Measurements from ENCODE around the gene MIA.
A peak's percentile ranks its signal among the peaks of the same experiment; 100 is the strongest.
"Not testable (repeated sequence)": the region's sequence is repeated elsewhere in the genome, so short reads cannot be mapped to it uniquely, and the experiment has no call there.

Gene MIA

DNA sequence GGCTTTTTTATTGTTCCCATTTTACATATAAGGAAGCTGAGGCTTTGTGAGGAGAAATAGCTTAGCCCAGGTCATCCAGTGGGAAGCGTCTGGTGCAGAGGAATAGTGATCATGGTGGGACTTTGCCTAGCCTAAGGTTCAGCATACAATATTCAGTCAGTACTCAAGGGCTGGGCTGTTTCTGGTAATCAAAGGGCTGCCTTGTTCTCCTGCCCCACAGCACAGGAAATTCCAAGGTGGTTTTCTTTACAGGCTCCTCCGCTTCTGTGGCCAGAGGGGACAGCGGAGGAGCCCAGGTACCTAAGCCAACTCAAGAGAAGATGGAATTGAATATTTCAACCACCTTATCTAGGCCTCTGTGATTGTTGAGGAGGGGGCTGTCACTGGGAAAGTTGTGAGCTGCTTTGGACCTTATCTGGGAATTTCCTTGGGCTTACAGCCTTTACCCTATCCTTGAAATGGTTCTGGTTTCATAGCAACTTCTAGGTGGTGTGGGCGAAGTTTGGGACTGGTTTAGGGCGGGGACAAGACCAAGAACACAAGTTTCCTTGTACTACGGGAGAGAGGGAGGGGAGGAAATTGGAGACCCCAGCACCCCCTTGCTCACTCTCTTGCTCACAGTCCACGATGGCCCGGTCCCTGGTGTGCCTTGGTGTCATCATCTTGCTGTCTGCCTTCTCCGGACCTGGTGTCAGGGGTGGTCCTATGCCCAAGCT, at the start of gene MIA:
Gene MIA, plus strand, starts transcription at position 606 of the 716 bp plus-strand sequence. Its CDS starts 22 bp downstream, at position 628.
- DNase-seq (ENCODE audit: low read depth) = no peak

DNA sequence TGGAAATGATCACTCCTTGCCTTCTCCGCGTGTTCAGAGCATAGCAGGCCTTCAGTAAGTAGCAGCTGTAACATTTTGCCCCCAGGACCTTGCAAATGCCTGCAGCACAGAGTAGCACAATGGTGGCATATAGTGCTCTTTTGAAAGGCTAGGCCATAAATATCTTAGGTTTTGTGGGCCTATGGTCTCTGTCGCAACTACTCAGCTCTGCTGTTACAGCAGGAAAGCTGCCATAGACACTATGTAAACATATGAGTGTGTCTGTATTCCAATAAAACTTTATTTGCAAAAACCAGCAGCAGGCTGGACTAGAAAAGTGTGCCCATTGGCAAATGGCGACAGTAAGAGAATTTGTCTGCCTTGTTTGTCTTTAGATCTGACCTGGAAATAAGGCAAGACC, 49.0 kb upstream of the MIA start:
- no peak for DNase-seq (ENCODE audit: low read depth)

- DNase-seq (ENCODE audit: low read depth) = not testable (repeated sequence)
Observed at GRCh38 chr19:40730065-40730464, 45.3 kb upstream of the MIA start.

GRCh38 chr19:40732304-40732703, 43.0 kb upstream of the MIA start:
- not testable (repeated sequence) for DNase-seq (ENCODE audit: low read depth)

DNA sequence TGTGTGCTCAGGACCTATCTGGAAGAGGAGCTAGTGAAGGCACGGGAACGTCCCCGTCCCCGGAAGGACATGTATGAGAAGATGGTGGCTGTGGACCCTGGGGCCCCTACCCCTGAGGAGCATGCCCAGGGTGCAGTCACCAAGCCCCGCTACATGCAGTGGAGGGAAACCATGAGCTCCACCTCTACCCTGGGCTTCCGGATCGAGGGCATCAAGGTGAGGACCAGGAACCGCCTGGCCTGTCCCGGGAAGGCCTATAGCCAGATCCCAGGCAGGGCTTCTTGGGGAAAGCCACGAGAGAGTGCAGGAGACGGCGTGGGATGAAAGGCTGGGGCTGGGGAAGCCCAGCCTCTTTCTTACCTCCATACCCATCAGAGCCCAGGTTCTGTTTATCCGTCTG, 42.2 kb upstream of the MIA start:
- DNase-seq (ENCODE audit: low read depth) = no peak

- DNase-seq (ENCODE audit: low read depth) = no peak
Observed at GRCh38 chr19:40735013-40735771, 40.1 kb upstream of the MIA start.

DNA sequence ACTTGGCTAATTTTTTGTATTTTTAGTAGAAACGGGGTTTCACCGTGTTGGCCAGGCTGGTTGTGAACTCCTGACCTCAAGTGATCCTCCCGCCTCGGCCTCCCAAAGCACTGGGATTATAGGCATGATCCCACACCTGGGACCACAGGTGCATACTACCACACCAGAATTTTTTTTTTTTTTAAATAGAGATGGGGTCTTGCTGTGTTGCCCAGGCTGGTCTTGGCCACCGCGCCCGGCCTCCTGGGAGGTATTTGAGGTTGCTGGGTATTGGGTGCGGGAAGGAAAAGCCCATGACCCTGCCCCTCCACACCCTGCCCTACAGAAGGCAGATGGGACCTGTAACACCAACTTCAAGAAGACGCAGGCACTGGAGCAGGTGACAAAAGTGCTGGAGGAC, 38.7 kb upstream of the MIA start:
- no peak for DNase-seq (ENCODE audit: low read depth)

- DNase-seq (ENCODE audit: low read depth) = no peak
Observed at GRCh38 chr19:40737102-40737644, 38.1 kb upstream of the MIA start.

GRCh38 chr19:40739030-40739839, 36.1 kb upstream of the MIA start:
- no peak for DNase-seq (ENCODE audit: low read depth)

DNA sequence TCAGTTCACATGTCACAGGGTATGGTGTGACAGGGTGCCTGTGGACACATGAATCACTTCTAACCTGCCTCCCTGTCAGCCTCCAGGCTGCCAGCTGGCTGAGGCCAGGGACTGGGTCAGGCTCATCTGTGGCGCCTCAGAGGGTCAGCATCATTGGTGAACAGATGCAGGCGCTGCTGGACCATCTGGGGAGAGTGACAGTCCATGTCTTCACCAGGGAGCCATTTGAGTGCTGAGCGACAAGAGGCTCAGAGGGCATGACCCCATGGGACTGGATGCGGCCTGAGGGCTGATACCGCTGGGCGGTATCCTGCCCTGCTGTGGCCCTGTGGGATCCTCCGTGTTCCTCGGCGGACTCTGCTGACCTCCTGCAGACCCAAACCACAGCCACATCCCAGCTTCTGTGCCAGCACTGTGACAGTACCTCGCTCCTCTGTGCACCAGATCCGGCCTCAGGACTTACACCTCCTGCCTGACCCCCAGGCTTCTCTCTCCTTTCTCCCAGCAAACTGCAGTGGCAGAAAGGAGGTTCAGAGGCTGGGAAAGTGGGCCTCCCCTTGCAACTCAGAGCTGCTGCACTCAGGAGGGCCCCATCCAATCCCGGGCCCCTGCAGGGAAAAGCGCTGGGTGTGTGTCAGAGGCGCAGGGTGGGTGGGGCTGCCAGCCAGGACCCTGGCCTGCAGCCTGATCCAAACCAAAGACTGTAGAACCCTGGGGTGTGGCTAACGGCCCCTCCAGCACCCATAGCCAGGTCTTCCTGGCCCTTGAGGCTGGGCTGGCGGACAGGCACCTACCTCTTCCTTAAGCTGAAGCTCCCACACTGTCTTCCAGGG, 35.2 kb upstream of the MIA start:
- no peak for DNase-seq (ENCODE audit: low read depth)

DNA sequence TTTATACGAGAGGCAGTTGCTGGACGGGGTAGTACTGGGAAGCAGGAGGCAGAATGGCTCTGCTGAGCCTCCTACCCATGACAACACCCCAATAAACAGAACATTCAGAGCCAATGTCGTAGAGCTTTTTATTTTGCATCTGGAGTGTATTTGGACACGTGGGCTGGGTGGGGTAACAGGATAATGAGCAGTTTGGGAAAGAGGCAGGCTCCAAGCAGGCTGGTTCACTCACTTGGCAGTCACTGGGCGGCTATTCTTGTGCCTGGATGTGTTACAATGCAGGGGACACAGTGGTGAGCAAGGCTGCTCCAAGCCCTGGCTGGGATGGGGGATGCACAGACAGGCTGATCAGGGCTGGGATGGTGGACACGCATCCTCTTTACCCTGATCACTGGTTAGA, 34.6 kb upstream of the MIA start:
- no peak for DNase-seq (ENCODE audit: low read depth)

DNA sequence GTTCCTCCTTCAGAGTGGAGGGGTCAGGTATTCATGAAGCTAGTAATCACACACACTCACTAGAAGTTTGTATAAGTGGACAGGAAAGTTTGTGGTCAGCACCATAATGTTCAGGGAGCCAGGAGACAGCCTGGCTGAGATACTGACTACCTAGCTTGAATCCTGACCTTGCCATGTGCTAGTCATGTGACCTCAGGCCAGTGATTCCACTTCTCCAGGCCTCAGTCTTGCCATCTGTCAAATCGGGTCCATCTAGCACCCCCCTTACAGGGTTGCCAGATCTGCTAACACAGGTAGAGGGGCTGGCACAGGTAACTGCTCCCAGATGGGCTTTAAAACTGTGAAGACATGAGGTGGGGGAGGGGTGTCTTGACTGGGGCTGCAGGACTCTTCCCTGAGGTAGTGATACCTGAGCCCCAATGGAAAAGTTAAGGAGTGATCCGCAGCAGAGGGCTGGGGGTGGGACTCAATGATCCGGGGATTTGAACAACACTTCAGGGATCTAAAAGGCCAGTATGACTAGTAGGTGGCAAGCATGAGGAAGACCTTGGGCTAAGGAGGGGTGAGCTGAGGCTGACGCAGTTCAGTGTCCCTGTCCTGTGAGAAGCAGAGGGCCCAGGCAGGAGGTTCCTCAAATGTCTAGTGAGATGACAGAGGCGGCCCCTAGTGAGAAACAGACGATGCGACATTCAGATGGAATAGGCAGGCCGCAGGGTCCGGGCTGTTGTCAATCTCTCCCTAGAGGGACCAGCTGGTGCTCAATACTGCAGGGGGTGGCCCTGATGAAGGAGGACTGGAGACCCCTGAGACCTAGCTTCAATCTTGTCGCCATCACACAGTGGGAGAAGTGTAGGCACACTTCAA, 33.6 kb upstream of the MIA start:
- no peak for DNase-seq (ENCODE audit: low read depth)

DNA sequence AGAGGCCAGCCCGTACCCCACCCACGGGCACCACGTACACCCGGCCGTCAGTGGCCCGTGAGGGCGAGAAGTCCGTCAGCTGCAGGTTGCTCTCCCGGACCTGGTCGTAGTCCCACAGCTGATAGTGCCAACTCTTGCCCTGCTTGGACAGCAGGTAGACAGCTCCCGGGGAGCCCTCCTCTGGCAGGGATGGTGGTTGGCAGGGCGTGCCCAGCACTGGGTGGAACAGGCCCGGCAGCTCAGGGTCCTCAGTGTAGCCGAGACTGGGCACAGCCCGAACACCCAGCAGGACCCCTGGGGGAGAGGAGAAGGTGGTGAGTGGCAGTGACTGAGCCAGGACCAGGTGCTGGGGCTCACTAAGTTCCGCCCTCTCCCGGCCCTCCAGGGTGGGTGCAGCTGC, 32.8 kb upstream of the MIA start:
- no peak for DNase-seq (ENCODE audit: low read depth)

DNA sequence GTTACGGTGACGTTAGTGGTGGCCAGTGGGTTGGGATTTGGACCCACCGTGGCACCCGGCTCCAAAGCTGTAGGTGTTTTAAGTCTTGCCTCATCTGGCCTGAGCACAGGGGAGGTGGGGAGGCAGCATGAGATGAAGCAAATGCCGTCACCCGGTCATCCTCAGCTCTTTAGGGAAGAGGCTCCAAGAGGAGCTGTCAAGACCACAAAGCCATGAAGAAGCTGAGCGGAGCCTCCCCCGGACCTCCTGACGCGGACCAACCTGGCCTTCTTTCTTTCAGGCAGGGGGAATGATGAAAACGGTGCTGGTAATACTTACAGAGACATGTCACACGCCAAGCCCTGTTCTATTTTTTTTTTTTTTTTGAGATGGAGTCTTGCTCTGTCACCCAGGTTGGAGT, 32.4 kb upstream of the MIA start:
- no peak for DNase-seq (ENCODE audit: low read depth)

DNA sequence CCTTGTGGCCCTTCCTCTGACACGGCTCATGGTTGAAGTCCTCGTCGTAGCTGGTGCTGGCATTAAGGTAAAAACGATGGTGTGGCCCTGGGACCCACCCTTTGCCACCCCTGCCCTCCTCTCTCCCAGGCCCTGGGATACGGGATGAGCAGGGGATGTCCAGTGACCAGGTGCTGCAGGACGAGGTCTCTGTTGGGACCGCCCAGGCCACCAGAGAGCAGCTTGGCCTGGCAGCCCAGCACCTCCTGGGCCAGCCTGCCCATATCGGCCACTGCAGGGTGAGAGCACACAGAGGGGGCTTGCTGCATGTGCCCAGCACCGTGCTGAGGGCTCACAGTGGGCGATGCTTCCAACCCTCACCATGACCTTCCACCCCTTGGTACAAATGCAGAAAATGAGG, 31.4 kb upstream of the MIA start:
- no peak for DNase-seq (ENCODE audit: low read depth)

- DNase-seq (ENCODE audit: low read depth) = no peak
Observed at GRCh38 chr19:40744554-40745401, 30.5 kb upstream of the MIA start.

DNA sequence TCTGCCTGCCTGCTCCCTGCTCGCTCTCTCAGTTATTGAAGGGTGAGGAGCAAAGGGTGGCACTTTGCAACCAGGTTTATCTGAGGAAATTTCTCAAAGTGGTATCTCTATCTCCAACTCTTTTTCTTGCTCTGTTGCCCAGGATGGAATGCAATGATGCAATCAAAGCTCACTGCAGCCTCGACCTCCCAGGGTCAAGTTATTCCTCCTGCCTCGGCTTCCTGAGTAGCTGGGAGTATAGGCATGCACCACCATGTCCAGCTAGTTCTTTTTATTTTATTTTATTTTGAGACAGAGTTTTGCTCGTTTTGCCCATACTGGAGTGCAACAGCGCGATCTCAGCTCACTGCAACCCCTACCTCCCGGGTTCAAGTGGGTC, 29.9 kb upstream of the MIA start:
- no peak for DNase-seq (ENCODE audit: low read depth)

GRCh38 chr19:40747536-40747935, 27.8 kb upstream of the MIA start:
- DNase-seq (ENCODE audit: low read depth) = no peak

GRCh38 chr19:40750058-40750873, 25.1 kb upstream of the MIA start, which contains the start of gene ACTMAP:
Gene ACTMAP, minus strand, starts transcription at chr19:40750477. Its CDS starts 674 bp downstream, at chr19:40749803.
- peak; percentile 89 for DNase-seq (ENCODE audit: low read depth)

All from stimulated activated CD8-positive, alpha-beta memory T cell treated with anti-CD3 and anti-CD28 coated beads, Interleukin-15, amount 100 ng/mL, for 24 hours (primary cell).